ENCODE results near the gene NAPB.
"Not testable (repeated sequence)": the region's sequence is repeated elsewhere in the genome, so short reads cannot be mapped to it uniquely, and the experiment has no call there.

Gene NAPB

DNA sequence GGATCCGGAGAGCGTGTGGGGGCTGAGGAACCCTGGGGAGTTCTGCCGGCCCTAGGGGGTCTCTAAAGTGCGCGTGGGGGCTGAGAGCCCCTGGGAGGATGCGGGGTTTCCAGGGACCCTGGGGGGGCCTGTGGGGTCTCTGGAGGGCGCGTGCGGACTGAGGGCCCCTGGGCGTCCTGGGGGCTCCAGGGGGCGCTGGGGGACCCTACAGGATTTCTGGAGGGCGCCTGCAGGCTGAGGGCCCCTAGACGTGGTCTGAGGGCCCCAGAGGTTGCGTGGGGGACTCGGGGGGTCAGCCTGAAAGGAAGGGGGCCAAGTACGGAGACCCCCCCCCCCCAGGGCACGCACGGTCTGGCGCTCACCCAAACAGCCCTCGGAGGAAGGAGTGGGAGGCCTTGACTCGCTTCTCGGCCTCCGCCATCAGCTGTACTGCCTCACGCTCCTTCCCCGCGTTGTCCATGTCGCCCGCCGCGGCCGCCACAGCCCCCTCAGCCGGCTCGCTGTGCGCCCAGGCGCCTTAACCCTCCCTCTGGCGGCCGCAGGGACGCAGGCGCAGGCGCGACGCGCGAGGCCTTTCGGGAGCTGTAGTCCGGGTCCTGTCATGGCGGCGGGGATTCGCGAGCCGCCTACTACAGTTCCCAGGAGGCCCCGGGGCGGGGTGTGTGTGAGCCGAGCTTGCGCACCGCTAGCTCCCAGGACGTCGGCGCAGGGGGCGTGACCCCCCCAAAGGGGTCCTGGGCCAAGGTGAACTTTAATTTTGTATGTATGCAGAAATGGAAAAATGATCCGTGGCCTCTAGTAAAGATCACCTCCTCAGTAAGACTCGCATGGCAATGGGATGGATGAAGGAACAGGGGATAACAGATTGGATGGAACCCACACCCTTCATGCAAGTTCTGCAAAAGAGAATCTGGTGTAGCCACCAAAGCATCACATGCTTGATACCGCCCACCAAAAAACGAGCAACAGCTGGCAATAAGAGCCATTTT is at the start of gene NAPB:
Gene NAPB, minus strand, starts transcription at position 546 of the 989 bp plus-strand sequence. Its CDS starts 86 bp downstream, at position 460.
- TF ChIP-seq, protein P1, sequence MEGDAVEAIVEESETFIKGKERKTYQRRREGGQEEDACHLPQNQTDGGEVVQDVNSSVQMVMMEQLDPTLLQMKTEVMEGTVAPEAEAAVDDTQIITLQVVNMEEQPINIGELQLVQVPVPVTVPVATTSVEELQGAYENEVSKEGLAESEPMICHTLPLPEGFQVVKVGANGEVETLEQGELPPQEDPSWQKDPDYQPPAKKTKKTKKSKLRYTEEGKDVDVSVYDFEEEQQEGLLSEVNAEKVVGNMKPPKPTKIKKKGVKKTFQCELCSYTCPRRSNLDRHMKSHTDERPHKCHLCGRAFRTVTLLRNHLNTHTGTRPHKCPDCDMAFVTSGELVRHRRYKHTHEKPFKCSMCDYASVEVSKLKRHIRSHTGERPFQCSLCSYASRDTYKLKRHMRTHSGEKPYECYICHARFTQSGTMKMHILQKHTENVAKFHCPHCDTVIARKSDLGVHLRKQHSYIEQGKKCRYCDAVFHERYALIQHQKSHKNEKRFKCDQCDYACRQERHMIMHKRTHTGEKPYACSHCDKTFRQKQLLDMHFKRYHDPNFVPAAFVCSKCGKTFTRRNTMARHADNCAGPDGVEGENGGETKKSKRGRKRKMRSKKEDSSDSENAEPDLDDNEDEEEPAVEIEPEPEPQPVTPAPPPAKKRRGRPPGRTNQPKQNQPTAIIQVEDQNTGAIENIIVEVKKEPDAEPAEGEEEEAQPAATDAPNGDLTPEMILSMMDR (IDR thresholded peaks at IDR 0.05; ENCODE audit: low read length, missing control alignments): peak; percentile 13
- peak within 1 kb of the TSS; percentile 90 for H3K4me3 ChIP-seq (replicated peaks; ENCODE audit: low read depth, low read length)

DNA sequence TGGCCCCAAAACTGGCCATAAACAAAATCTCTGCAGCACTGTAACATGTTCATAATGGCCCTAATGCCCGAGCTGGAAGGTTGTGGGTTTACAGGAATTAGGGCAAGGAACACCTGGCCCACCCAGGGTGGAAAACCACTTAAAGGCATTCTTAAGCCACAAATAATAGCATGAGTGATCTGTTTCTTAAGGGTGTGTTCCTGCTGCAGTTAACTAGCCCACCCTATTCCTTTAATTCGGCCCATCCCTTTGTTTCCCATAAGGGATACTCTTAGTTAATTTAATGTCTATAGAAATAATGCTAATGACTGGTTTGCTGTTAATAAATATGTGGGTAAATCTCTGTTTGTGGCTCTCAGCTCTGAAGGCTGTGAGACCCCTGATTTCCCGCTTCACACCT is 45.7 kb upstream of the NAPB start:
- DNase-seq (ENCODE audit: low read depth); H3K4me3 ChIP-seq (replicated peaks; ENCODE audit: low read depth, low read length): not testable (repeated sequence)

More for the DNA sequence above, at the start of gene NAPB:
- DNase-seq (ENCODE audit: low read depth): peak; percentile 92

GRCh38 chr20:23461180-23461579 is 39.9 kb upstream of the NAPB start:
- no peak overlapping the region for H3K4me3 ChIP-seq (replicated peaks; ENCODE audit: low read depth, low read length)
- DNase-seq (ENCODE audit: low read depth): no peak
- TF ChIP-seq, protein P1 (IDR thresholded peaks at IDR 0.05; ENCODE audit: low read length, missing control alignments): no peak

GRCh38 chr20:23459461-23460150 is 38.3 kb upstream of the NAPB start:
- H3K4me3 ChIP-seq (replicated peaks; ENCODE audit: low read depth, low read length): no peak overlapping the region
- TF ChIP-seq, protein P1 (IDR thresholded peaks at IDR 0.05; ENCODE audit: low read length, missing control alignments): no peak
- no peak for DNase-seq (ENCODE audit: low read depth)

GRCh38 chr20:23456873-23457272 is 35.6 kb upstream of the NAPB start:
- DNase-seq (ENCODE audit: low read depth): no peak
- TF ChIP-seq, protein P1 (IDR thresholded peaks at IDR 0.05; ENCODE audit: low read length, missing control alignments): no peak
- H3K4me3 ChIP-seq (replicated peaks; ENCODE audit: low read depth, low read length): no peak overlapping the region

- no peak overlapping the region for H3K4me3 ChIP-seq (replicated peaks; ENCODE audit: low read depth, low read length)
- no peak for DNase-seq (ENCODE audit: low read depth)
- TF ChIP-seq, protein P1 (IDR thresholded peaks at IDR 0.05; ENCODE audit: low read length, missing control alignments): no peak
These were observed 35.1 kb upstream of the NAPB start for GRCh38 chr20:23456409-23456808.

DNA sequence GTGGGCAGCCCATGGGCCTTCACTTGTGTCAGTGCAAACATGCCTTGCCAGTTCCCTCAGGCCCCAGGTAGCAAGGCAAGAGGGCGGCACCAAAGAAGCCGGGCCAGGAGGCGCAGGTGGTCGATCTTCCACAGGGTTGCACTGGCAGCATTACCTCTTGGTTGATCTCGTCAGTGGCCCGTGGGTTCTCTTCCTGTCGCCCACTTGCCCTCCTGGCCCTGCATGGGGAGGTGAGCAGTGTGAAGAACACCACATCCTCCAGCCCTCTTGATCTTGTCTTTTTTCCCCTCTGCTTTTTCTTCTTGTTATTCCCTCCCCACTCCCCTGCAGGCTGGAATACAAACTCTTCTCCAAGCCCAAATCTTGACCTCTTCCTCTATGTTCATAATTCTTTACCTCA is 34.4 kb upstream of the NAPB start:
- H3K4me3 ChIP-seq (replicated peaks; ENCODE audit: low read depth, low read length): no peak overlapping the region
- no peak for DNase-seq (ENCODE audit: low read depth)
- TF ChIP-seq, protein P1 (IDR thresholded peaks at IDR 0.05; ENCODE audit: low read length, missing control alignments): no peak
